PC-3 (cell line): ENCODE measurements around the gene DMAP1. TPM values are rescaled to one million over a fixed set of nuclear protein-coding genes. Genes with fewer than 3 reads are reported as not detected.

Source experiments
- ATAC-seq: fragments of 200-7000 bp; cut with Tn5 transposase; 2 replicates; pipeline ENCODE4 v1.9.1; 2020; ENCODE audit warnings: mild to moderate bottlenecking, moderate library complexity
- BruUV-seq: library from RNA; stranded (reverse); fragments of 400-500 nt; replicated peaks from 2 replicates; lab custom pipeline; 2021; lab: Mats Ljungman, UMichigan
- CTCF ChIA-PET: fragments of 300-600 bp; sonication (Branson Sonifier 250); formaldehyde crosslinking; loops from one replicate; lab custom pipeline; 2022; ENCODE audit warnings: antibody characterized with exemption; lab: Charles Lee
- POLR2A ChIA-PET: fragments of 300-600 bp; sonication (Branson Sonifier 250); formaldehyde crosslinking; loops from one replicate; lab custom pipeline; 2022; ENCODE audit warnings: antibody characterized with exemption; ENCODE audit not compliant: unreplicated experiment; lab: Charles Lee
- DNase-seq: peaks from one replicate; pipeline ENCODE4 v3.0.0-alpha.2; 2015
- H2AFZ ChIP-seq: fragments of 300-600 bp; sonication (generic); 2 replicates; pipeline ENCODE4 v1.6.0; 2016; ENCODE audit warnings: antibody characterized with exemption, low read length
- H3F3A ChIP-seq: fragments of 300-600 bp; sonication (generic); one replicate; pipeline ENCODE4 v1.6.0; 2017; ENCODE audit warnings: antibody characterized with exemption, low read length, control low read depth, mild to moderate bottlenecking; ENCODE audit not compliant: unreplicated experiment
- H3K27ac ChIP-seq: fragments of 300-600 bp; sonication (generic); 2 replicates; pipeline ENCODE4 v1.5.1; 2016; ENCODE audit warnings: mild to moderate bottlenecking, low read length
- H3K27me3 ChIP-seq: fragments of 300-600 bp; sonication (generic); 2 replicates; pipeline ENCODE4 v1.6.1; 2016; ENCODE audit warnings: low read length, mixed read lengths
- H3K36me3 ChIP-seq: fragments of 300-600 bp; sonication (generic); 2 replicates; pipeline ENCODE4 v1.6.1; 2016; ENCODE audit warnings: low read depth, mixed run types, low read length, mixed read lengths
- H3K4me1 ChIP-seq: fragments of 300-600 bp; sonication (generic); 2 replicates; pipeline ENCODE4 v1.5.1; 2016; ENCODE audit warnings: low read length; ENCODE audit not compliant: insufficient read depth
- H3K4me2 ChIP-seq: fragments of 300-600 bp; sonication (generic); 2 replicates; pipeline ENCODE4 v1.6.0; 2016; ENCODE audit warnings: low read length
- H3K4me3 ChIP-seq: fragments of 300-600 bp; sonication (generic); 2 replicates; pipeline ENCODE4 v1.5.1; 2016; ENCODE audit warnings: mild to moderate bottlenecking, low read length, mixed read lengths
- H3K79me2 ChIP-seq: fragments of 300-600 bp; sonication (generic); 2 replicates; pipeline ENCODE4 v1.6.1; 2017; ENCODE audit warnings: low read length, mixed read lengths
- H3K9ac ChIP-seq: fragments of 300-600 bp; sonication (generic); 2 replicates; pipeline ENCODE4 v1.6.0; 2016; ENCODE audit warnings: mild to moderate bottlenecking, low read length
- H3K9me2 ChIP-seq: fragments of 300-600 bp; sonication (generic); replicated peaks from 2 replicates; pipeline ENCODE4 v1.6.1; 2016; ENCODE audit warnings: mixed run types, low read length, mixed read lengths
- H3K9me3 ChIP-seq: fragments of 300-600 bp; sonication (generic); 2 replicates; pipeline ENCODE4 v1.6.1; 2016; ENCODE audit warnings: low read length, mixed read lengths
- H4K20me1 ChIP-seq: fragments of 300-600 bp; sonication (generic); 2 replicates; pipeline ENCODE4 v1.6.1; 2016; ENCODE audit warnings: low read length, mixed read lengths
- EZH2 ChIP-seq: fragments of 300-600 bp; sonication (generic); IDR thresholded peaks from one replicate; pipeline ENCODE4 v1.6.1; 2017; ENCODE audit warnings: antibody characterized with exemption, mild to moderate bottlenecking, low read length; ENCODE audit not compliant: unreplicated experiment
- EZH2phosphoT487 ChIP-seq: fragments of 300-600 bp; sonication (generic); IDR thresholded peaks from 2 replicates; pipeline ENCODE4 v1.6.1; 2018; ENCODE audit warnings: mild to moderate bottlenecking, antibody characterized with exemption, low read length, borderline replicate concordance
- intact Hi-C: fragments of 100-400 bp; cut with micrococcal nuclease; formaldehyde crosslinking; loops from 2 replicates; pipeline ENCODE4 v1.9.0; 2023
- total RNA-seq: library from RNA; depleted of rRNA; stranded (reverse); fragments of >200 nt; gene quantifications from 2 replicates; pipeline ENCODE4 v1.2.3, GENCODE V29; 2014
- TF ChIP-seq, protein P1 (sequence below): fragments of 300-600 bp; sonication (generic); conservative IDR thresholded peaks from 2 replicates; pipeline ENCODE4 v1.5.1; 2017; ENCODE audit warnings: antibody characterized with exemption, low read depth, mild to moderate bottlenecking, low read length

The DMAP1 gene
- total RNA-seq, 1 experiment from 2014 or later: 55.5 TPM

- Histone ChIP-seq H4K20me1 (no peaks in the 10 kb centered on the region), H3K9me2 (no peaks in the 10 kb centered on the region), H3K9ac (no peak overlapping the region), H3K27me3 (no peaks in the 10 kb centered on the region), H2AFZ (no peak overlapping the region), H3K79me2 (no peaks in the 10 kb centered on the region), H3K4me3 (no peak overlapping the region), H3K9me3 (no peaks in the 10 kb centered on the region), H3F3A (no peaks in the 10 kb centered on the region), H3K4me1 (no peaks in the 10 kb centered on the region), H3K27ac (no peak overlapping the region), H3K36me3 (peaks cover 31% of the 10 kb centered on the region; the same call in 1 of the 2 replicates), H3K4me2 (no peak overlapping the region)
- DNase-seq (no peak), ATAC-seq (no peak)
- ChIA-PET POLR2A (no interaction called here), CTCF (interaction anchor here (0.6 kb wide), 1 partner anchor 160 kb away, joined by 4 read pairs; no protein-coding TSS in a partner anchor)
- no TSS peak for BruUV-seq
- intact Hi-C loops: no loop called here
- TF ChIP-seq EZH2phosphoT487 (no peak), EZH2 (no peak)
- TF ChIP-seq, protein P1, sequence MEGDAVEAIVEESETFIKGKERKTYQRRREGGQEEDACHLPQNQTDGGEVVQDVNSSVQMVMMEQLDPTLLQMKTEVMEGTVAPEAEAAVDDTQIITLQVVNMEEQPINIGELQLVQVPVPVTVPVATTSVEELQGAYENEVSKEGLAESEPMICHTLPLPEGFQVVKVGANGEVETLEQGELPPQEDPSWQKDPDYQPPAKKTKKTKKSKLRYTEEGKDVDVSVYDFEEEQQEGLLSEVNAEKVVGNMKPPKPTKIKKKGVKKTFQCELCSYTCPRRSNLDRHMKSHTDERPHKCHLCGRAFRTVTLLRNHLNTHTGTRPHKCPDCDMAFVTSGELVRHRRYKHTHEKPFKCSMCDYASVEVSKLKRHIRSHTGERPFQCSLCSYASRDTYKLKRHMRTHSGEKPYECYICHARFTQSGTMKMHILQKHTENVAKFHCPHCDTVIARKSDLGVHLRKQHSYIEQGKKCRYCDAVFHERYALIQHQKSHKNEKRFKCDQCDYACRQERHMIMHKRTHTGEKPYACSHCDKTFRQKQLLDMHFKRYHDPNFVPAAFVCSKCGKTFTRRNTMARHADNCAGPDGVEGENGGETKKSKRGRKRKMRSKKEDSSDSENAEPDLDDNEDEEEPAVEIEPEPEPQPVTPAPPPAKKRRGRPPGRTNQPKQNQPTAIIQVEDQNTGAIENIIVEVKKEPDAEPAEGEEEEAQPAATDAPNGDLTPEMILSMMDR: no peak
These were observed 6.9 kb downstream of the DMAP1 start for GRCh38 chr1:44220001-44220751.

GRCh38 chr1:44220755-44221154, 7.5 kb downstream of the DMAP1 start:
- Histone ChIP-seq H3K9me2 (no peaks in the 10 kb centered on the region), H3K4me1 (no peaks in the 10 kb centered on the region), H3K9me3 (no peaks in the 10 kb centered on the region), H3K4me3 (no peak overlapping the region), H3K4me2 (no peak overlapping the region), H2AFZ (no peak overlapping the region), H4K20me1 (no peaks in the 10 kb centered on the region), H3K9ac (no peak overlapping the region), H3F3A (no peaks in the 10 kb centered on the region), H3K79me2 (no peaks in the 10 kb centered on the region), H3K27me3 (no peaks in the 10 kb centered on the region), H3K27ac (no peak overlapping the region), H3K36me3 (peaks cover 27% of the 10 kb centered on the region; the same call in 1 of the 2 replicates)
- ATAC-seq (no peak), DNase-seq (no peak)
- no peak for TF ChIP-seq EZH2
- TF ChIP-seq, protein P1: no peak
- TF ChIP-seq EZH2phosphoT487: no peak
- BruUV-seq: no TSS peak
- ChIA-PET CTCF (no interaction called here), POLR2A (no interaction called here)
- intact Hi-C loops: no loop called here

- Histone ChIP-seq H3K79me2 (no peaks in the 10 kb centered on the region), H3K27ac (no peak overlapping the region), H3K9ac (no peak overlapping the region), H3K4me3 (no peak overlapping the region), H4K20me1 (no peaks in the 10 kb centered on the region), H2AFZ (no peak overlapping the region), H3K4me2 (no peak overlapping the region), H3F3A (no peaks in the 10 kb centered on the region), H3K27me3 (no peaks in the 10 kb centered on the region), H3K9me2 (no peaks in the 10 kb centered on the region), H3K9me3 (no peaks in the 10 kb centered on the region), H3K36me3 (peaks cover 24% of the 10 kb centered on the region; the same call in 1 of the 2 replicates), H3K4me1 (no peaks in the 10 kb centered on the region)
- DNase-seq (no peak), ATAC-seq (no peak)
- ChIA-PET POLR2A (no interaction called here), CTCF (no interaction called here)
- BruUV-seq: no TSS peak
- intact Hi-C loops: no loop called here
- TF ChIP-seq EZH2phosphoT487 (no peak), EZH2 (no peak)
- TF ChIP-seq, protein P1: no peak
These were observed 8.5 kb downstream of the DMAP1 start for GRCh38 chr1:44221769-44222168.
